Upper lobe of right lung (tissue), 1 donor: ENCODE measurements around the gene DCLRE1B. TPM values are rescaled to one million over a fixed set of nuclear protein-coding genes. Genes with fewer than 3 reads are reported as not detected.

ENCODE experiments used
- ATAC-seq: fragments of 200-7000 bp; cut with Tn5 transposase; one replicate; pipeline ENCODE4 v1.9.1; 2020; ENCODE audit warnings: mild to moderate bottlenecking, moderate library complexity
- DNase-seq: peaks from one replicate; pipeline ENCODE4 v3.0.0-alpha.2; 2020
- H3K27ac ChIP-seq: fragments of 200-600 bp; one replicate; pipeline ENCODE4 v1.8.0; 2022
- H3K27me3 ChIP-seq: fragments of 200-600 bp; one replicate; pipeline ENCODE4 v1.8.0; 2022; ENCODE audit warnings: mild to moderate bottlenecking
- H3K36me3 ChIP-seq: fragments of 200-600 bp; one replicate; pipeline ENCODE4 v1.8.0; 2022
- H3K4me1 ChIP-seq: fragments of 200-600 bp; one replicate; pipeline ENCODE4 v1.8.0; 2022
- H3K4me3 ChIP-seq: fragments of 200-600 bp; one replicate; pipeline ENCODE4 v1.8.0; 2022; ENCODE audit warnings: mild to moderate bottlenecking
- H3K9me3 ChIP-seq: fragments of 200-600 bp; one replicate; pipeline ENCODE4 v1.8.0; 2022
- intact Hi-C: fragments of 100-400 bp; cut with DNase I; formaldehyde crosslinking; loops from one replicate; pipeline ENCODE4 v1.11.0; 2022
- total RNA-seq: library from RNA; stranded (reverse); fragmentation: NEBNext Ultra II Directional; extraction: Animal tissue kit (Norgen Biotek cat#: 25700); gene quantifications from one replicate; pipeline ENCODE4 v1.2.1, GENCODE V29; 2021
- TF ChIP-seq, protein P1 (sequence below): fragments of 200-600 bp; IDR thresholded peaks from one replicate; pipeline ENCODE4 v1.8.0; 2022; ENCODE audit warnings: antibody characterized with exemption
- donor health status: DM: no; HTN: yes; CAD: no; lungs with severe emphysema.

The DCLRE1B gene
- total RNA-seq, 1 donor from 2014 or later: 6.6 TPM

DNA sequence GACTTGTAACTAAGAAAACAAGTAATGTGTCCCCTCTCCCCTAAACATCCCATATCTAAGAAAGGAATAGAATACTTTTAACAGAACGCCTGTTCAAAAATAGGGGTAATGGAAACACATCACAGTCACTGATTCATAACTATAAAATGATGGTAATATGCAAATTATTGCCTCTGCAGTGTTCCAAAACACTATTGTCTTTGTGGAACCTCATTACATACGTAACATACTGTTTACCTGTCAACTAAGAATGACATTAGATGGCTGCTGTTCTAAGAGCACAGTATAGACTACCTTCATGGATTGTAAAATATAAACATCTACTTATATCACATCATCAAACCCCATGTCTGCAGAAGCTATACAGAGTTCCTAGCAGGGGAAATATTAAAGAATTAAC lies 14.3 kb upstream of the DCLRE1B start:
- Histone ChIP-seq H3K27me3 (no peaks in the 10 kb centered on the region), H3K36me3 (peaks cover 11% of the 10 kb centered on the region), H3K4me1 (no peaks in the 10 kb centered on the region), H3K27ac (no peak overlapping the region), H3K4me3 (no peak overlapping the region), H3K9me3 (no peaks in the 10 kb centered on the region)
- TF ChIP-seq, protein P1, sequence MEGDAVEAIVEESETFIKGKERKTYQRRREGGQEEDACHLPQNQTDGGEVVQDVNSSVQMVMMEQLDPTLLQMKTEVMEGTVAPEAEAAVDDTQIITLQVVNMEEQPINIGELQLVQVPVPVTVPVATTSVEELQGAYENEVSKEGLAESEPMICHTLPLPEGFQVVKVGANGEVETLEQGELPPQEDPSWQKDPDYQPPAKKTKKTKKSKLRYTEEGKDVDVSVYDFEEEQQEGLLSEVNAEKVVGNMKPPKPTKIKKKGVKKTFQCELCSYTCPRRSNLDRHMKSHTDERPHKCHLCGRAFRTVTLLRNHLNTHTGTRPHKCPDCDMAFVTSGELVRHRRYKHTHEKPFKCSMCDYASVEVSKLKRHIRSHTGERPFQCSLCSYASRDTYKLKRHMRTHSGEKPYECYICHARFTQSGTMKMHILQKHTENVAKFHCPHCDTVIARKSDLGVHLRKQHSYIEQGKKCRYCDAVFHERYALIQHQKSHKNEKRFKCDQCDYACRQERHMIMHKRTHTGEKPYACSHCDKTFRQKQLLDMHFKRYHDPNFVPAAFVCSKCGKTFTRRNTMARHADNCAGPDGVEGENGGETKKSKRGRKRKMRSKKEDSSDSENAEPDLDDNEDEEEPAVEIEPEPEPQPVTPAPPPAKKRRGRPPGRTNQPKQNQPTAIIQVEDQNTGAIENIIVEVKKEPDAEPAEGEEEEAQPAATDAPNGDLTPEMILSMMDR: no peak
- ATAC-seq (no peak), DNase-seq (no peak)
- intact Hi-C loops: loop anchor here (10.0 kb wide), 1 partner anchor 56 kb away; no protein-coding TSS in a partner anchor

DNA sequence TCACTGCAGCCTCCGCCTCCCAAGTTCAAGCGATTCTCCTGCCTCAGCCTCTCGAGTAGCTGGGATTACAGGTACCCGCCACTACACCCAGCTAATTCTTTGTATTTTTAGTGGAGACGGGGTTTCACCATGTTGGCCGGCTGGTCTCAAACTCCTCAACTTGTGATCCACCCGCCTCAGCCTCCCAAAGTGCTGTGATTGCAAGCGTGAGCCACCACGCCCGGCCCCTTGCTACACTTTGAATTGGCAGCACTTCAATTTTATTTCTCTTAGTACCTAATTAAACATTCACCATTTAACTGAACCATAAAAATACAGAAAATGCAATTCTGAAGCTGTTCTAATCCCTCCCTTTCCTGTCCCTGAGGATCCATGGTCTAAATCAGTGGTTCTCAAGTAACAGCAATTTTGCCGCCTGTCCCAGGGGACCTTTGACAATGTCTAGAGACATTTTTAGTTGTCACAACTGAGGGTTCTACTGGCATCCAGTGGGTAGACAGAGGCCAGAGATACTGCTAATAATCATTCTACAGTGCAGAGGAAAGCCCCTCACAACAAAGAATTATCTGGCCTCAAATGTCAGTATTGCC lies 13.4 kb upstream of the DCLRE1B start:
- TF ChIP-seq, protein P1: no peak
- no peak for DNase-seq
- peaks cover 16% of the 10 kb centered on the region for H3K36me3 ChIP-seq
- H3K27me3 ChIP-seq: no peaks in the 10 kb centered on the region
- intact Hi-C loops: loop anchor here (10.0 kb wide), 1 partner anchor 57 kb away; no protein-coding TSS in a partner anchor
- no peak for ATAC-seq
- no peaks in the 10 kb centered on the region for H3K4me1 ChIP-seq
- H3K27ac ChIP-seq: no peak overlapping the region
- H3K4me3 ChIP-seq: no peak overlapping the region
- H3K9me3 ChIP-seq: no peaks in the 10 kb centered on the region

DNA sequence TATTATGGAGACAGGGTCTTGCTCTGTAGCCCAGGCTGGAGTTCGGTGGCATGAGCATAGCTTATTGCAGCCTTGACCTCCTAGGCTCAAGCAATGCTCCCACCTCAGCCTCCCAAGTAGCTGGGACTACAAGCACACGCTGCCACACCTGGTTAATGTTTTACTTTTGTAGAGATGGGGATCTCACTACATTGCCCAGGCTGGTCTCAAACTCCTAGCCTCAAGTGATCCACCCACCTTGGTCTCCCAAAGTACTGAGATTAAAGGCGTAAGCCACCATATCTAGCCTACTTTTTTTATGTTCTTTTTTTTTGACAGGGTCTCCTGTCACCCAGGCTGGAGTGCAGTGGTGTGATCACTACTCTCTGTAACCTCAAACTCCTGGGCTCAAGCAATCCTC lies 11.9 kb upstream of the DCLRE1B start:
- Histone ChIP-seq H3K4me3 (no peak overlapping the region), H3K36me3 (peaks cover 28% of the 10 kb centered on the region), H3K9me3 (no peaks in the 10 kb centered on the region), H3K27ac (no peak overlapping the region), H3K4me1 (peaks cover under 1% of the 10 kb centered on the region), H3K27me3 (no peaks in the 10 kb centered on the region)
- TF ChIP-seq, protein P1: no peak
- ATAC-seq (no peak), DNase-seq (no peak)
- intact Hi-C loops: loop anchor here (10.0 kb wide), 1 partner anchor 58 kb away; no protein-coding TSS in a partner anchor

DNA sequence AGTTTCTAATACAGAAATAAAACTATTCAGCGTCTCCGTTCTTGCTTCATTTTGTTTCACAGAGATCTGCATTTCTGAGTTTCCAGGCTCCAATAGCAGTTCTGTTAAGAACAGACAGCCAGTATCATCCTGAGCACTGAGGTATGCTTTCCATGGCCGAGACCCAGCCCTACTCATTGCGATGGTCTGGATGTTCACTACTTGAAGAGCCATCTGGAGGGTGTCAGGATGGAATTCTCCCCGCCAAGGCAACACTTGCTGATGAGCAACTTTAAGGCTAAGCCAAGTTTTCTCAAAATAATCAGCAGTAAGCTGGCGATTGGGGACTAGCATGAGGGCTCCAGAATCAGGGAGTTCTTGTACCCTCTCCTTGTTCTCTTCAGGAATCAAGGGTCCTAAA lies 10.0 kb upstream of the DCLRE1B start:
- ATAC-seq (no peak), DNase-seq (no peak)
- Histone ChIP-seq H3K27me3 (no peaks in the 10 kb centered on the region), H3K9me3 (no peaks in the 10 kb centered on the region), H3K27ac (no peak overlapping the region), H3K36me3 (peaks cover 41% of the 10 kb centered on the region), H3K4me1 (peaks cover 4% of the 10 kb centered on the region), H3K4me3 (no peak overlapping the region)
- intact Hi-C loops: loop anchor here (10.0 kb wide), 1 partner anchor 60 kb away; no protein-coding TSS in a partner anchor
- TF ChIP-seq, protein P1: no peak

DNA sequence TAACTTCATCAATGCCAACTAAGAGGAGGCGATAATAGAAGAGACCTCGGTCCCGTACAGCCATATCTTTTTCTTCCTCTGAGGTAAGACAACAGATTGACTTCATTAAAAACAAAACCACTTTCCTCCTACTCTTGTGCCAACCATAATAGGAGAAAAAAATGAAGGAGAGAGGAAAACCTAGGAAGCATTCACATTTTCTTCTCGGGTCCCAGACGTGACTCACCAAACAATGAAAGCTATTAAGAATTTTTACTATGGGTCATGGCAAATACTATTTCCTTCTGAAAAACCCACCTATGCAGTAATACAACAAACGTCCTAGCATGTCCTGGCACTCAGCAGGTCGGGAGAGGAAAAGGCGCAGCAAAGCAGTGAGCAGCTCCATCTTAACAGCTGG lies 9.2 kb upstream of the DCLRE1B start:
- H3K36me3 ChIP-seq: peaks cover 48% of the 10 kb centered on the region
- DNase-seq: no peak
- intact Hi-C loops: loop anchor here (10.0 kb wide), 1 partner anchor 61 kb away; no protein-coding TSS in a partner anchor

More for the DNA sequence above, 9.2 kb upstream of the DCLRE1B start:
- TF ChIP-seq, protein P1: no peak
- Histone ChIP-seq H3K4me3 (no peak overlapping the region), H3K27me3 (no peaks in the 10 kb centered on the region), H3K4me1 (peaks cover 4% of the 10 kb centered on the region), H3K9me3 (no peaks in the 10 kb centered on the region), H3K27ac (no peak overlapping the region)
- ATAC-seq: no peak
